Esophagus muscularis mucosa (tissue), 4 donors: ENCODE data around the gene SLC25A43.

Experiments used
- EP300 ChIP-seq: sonication (generic); formaldehyde crosslinking; IDR thresholded peaks from one replicate; pipeline ENCODE4 v1.6.1; 2017; ENCODE audit warnings: antibody characterized with exemption
- POLR2A ChIP-seq: fragments of 450-650 bp; IDR thresholded peaks from one replicate; pipeline ENCODE4 v1.6.1; 2017; ENCODE audit warnings: antibody characterized with exemption, moderate library complexity, mild to moderate bottlenecking, low read depth
- POLR2AphosphoS5 ChIP-seq, 2 donors: sonication (generic); formaldehyde crosslinking; IDR thresholded peaks; one replicate each; pipeline ENCODE4 v1.6.1; 2017; ENCODE audit warnings: antibody characterized with exemption in 2 of 2
- TF ChIP-seq, protein P1 (sequence below), 3 experiments: fragments of 200-600 bp in 2 of 3; fragments of 450-650 bp in 1 of 3; sonication (generic) in 2 of 3; IDR thresholded peaks; one replicate each; pipeline ENCODE4 v1.5.1; 2017 to 2019; ENCODE audit warnings: antibody characterized with exemption in 3 of 3, mild to moderate bottlenecking in 2 of 3, moderate library complexity in 1 of 3

GRCh38 chrX:119492463-119492862 is 93.3 kb downstream of the SLC25A43 start:
- no peak for TF ChIP-seq POLR2A
- TF ChIP-seq, protein P1, sequence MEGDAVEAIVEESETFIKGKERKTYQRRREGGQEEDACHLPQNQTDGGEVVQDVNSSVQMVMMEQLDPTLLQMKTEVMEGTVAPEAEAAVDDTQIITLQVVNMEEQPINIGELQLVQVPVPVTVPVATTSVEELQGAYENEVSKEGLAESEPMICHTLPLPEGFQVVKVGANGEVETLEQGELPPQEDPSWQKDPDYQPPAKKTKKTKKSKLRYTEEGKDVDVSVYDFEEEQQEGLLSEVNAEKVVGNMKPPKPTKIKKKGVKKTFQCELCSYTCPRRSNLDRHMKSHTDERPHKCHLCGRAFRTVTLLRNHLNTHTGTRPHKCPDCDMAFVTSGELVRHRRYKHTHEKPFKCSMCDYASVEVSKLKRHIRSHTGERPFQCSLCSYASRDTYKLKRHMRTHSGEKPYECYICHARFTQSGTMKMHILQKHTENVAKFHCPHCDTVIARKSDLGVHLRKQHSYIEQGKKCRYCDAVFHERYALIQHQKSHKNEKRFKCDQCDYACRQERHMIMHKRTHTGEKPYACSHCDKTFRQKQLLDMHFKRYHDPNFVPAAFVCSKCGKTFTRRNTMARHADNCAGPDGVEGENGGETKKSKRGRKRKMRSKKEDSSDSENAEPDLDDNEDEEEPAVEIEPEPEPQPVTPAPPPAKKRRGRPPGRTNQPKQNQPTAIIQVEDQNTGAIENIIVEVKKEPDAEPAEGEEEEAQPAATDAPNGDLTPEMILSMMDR (IDR thresholded peaks at IDR 0.05) = no peak
- TF ChIP-seq EP300 = no peak
- no peak for TF ChIP-seq POLR2AphosphoS5 (IDR thresholded peaks at IDR 0.05)
